DMS53 treated with DMSO at 0.1 percent for 48 hours (cell line): ENCODE measurements around the gene ABLIM3.
"Not testable (repeated sequence)": the region's sequence is repeated elsewhere in the genome, so short reads cannot be mapped to it uniquely, and the experiment has no call there.

Experiments used
- DNase-seq: peaks from one replicate; lab custom pipeline; 2025; ENCODE audit not compliant: unreplicated experiment; lab: John Stamatoyannopoulos, UW

The ABLIM3 gene

GRCh38 chr5:149185067-149185466 lies 43.8 kb downstream of the ABLIM3 start:
- DNase-seq, result no peak

- DNase-seq, result no peak
Measured at GRCh38 chr5:149186506-149186905, 45.2 kb downstream of the ABLIM3 start.

- not testable (repeated sequence) for DNase-seq
Measured at GRCh38 chr5:149187617-149188016, 46.3 kb downstream of the ABLIM3 start.

DNA sequence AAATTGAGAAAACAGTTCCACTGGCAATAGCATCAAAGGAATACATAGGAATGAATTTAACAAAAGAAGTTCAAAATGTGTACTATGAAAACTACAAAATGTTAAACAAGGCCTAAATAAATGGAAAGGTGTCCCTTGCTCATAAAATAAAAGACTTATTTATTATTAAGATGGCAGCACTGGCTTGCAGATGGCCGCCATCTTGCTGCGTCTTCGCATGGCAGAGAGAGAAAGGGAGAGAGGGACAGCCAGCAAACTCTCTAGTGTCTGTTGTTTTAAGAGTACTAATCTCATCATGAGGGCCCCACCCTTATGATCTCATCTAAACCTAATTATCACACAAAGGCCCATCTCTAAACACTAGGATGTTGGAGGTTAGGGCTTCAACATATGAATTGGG lies 47.1 kb downstream of the ABLIM3 start:
- DNase-seq, result no peak

GRCh38 chr5:149195337-149195887 lies 54.1 kb downstream of the ABLIM3 start:
- DNase-seq, result no peak

DNA sequence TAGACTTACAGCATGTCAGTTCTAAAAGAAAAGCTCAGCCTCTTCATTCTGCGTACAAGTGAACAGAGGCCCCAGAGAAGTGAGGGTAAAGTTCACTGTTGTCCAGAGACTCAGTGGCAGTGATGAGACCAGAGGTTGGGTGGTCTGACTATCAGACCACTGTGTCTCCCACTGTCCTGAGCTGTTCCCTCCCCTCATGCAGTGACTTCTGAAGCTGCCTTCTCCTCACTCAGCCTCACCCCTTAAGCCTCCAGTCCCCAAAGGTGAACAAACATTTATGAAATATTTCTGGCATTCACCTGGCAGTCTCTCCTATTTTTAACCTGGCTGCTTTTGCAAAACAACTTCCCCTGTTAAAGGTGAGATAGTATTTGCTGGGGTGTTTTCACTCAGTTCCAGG lies 54.7 kb downstream of the ABLIM3 start:
- no peak for DNase-seq

DNA sequence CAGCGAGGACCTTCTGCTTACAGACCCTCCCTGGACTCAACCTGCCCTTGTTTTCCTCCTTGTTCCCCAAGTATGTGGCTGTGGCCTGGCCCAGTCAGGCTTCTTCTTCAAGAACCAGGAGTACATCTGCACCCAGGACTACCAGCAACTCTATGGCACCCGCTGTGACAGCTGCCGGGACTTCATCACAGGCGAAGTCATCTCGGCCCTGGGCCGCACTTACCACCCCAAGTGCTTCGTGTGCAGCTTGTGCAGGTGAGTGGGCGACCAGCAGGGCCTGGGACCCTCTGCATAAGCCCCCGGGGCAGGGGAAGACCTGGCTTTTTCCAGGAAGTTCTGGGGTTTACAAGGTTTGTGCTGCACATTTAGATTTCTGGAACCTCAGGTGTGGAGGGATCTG lies 56.9 kb downstream of the ABLIM3 start:
- DNase-seq, result no peak

DNA sequence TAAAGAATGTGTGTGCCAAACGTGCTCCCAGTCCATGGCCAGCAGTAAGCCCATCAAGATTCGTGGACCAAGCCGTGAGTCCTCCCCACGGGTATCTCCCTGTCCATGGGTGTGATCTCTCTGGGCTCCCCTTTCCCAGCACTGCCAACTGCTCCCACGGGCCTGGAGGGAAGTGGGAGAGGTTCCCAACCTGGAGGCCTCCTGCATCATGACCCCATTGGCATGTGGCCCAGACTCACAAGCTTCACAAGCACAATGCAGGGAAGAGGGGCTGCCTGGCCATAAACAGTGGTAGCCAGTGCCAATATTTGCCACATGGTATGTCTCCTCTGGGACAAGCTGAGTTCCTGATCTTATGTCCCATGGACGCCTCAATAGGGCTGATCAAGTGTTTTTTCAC lies 59.1 kb downstream of the ABLIM3 start:
- no peak for DNase-seq

DNA sequence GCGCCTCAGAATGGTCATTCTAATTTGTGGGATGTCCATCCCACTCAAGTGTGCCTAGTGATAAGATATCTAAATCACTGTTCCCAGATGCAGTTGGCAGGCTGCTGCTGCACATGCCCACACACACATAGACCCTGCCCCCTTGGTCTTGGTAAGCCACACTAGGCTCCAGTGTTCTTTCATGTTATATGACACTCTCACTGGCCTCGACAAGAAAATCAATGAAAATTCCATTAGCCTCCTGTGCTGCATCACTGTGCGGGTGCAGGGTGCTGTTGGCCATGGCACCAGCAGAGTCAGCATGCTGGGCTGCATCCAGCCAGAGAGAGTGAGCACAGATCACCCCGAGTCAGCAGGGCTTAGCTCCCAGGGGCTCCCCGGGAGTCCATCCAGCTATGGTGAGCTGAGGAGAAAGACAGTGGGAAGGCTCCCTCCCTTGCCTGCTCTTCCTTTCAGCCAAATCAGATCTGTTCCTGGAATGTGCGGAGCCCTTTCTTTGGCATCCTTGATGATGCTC lies 59.9 kb downstream of the ABLIM3 start:
- DNase-seq, result no peak

GRCh38 chr5:149202910-149203451 lies 61.7 kb downstream of the ABLIM3 start:
- no peak for DNase-seq

DNA sequence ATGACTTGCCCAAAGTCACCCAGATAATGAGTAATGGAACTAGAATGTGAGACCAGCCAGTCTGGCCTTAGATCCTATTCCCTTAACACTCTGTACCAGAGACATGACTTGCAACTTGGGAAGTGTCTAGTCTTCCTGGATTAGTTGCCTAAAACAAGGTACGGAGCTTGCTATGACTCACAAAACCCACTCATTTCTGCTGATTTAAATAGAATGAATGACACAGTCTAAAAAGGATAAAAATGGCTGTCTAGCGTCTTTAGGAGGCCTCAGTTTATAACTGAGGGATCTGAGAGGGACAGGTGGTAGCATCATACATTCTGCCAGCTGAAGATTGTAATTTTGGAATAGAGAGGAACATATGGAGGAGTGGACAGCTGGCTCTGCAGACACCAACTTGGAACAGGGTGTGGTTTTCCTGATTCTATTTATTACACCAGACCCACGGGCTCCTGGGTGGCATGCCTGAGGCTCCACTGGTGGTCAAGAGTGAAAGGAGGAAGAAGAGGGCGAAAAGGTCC lies 62.7 kb downstream of the ABLIM3 start:
- no peak for DNase-seq

- DNase-seq, result no peak
Measured at GRCh38 chr5:149205625-149206523, 64.6 kb downstream of the ABLIM3 start.

DNA sequence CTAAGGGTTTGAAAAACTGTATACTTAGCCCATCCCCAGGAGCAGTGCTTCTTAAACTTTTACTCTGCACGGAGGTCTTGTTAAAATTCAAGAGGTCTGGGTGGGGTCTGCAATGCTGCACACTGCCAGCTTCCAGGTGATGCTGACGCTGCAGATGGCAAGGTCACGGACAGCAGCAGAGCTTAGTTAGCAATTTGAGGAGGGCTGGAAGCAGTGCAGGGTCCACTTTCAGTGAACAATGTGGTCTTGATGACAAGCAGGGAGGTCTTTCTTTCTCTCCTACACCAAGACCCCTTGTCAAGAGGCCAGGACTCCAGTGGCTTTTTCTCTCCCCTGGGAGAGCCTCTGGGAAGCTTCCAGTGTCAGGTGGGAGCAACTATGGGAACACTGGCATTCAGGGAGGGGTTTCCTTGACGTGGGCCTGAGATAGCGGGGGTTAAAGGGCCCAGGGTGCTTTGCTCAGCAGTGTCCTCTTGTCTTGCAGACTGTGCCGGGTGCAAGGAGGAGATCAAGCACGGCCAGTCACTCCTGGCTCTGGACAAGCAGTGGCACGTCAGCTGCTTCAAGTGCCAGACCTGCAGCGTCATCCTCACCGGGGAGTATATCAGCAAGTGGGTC lies 65.3 kb downstream of the ABLIM3 start:
- no peak for DNase-seq

DNA sequence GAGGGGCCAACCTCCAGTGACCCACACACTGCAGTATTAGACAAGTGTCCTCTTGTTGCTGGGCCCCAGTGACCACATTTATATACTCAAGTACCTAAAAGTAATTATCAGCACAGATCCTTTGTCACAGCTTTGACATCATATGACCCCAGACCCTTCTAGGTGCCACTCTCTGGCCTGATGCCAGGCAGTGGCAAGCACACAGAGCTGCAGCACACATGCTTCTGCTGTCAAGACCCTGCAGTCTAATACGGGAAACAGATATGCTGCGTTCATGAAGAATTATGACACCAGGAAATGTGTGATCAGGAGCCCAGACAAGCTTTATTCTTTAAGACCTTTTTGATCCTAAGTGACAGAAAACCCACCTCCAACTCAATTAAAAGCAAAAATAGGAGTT lies 66.5 kb downstream of the ABLIM3 start:
- no peak for DNase-seq

DNA sequence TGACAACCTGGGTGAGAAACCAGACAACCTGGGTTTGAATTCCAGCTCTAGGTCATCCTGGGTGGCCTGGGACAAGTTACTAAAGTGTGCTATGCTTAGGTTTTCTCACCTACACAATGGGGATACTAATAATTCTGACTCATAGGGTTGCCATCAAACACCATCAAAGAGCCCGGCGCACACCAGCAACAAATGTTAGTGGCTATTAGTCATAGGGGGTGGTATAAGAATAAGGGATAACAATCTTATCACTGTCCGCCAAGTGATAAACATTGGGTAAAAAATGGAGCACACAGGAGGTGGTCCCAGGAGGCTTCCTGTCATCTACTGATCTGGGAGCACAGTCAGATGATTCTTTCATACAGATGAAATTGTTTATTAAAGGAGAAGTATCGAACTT lies 68.9 kb downstream of the ABLIM3 start:
- no peak for DNase-seq

- DNase-seq, result no peak
Measured at GRCh38 chr5:149210968-149211490, 69.7 kb downstream of the ABLIM3 start.

DNA sequence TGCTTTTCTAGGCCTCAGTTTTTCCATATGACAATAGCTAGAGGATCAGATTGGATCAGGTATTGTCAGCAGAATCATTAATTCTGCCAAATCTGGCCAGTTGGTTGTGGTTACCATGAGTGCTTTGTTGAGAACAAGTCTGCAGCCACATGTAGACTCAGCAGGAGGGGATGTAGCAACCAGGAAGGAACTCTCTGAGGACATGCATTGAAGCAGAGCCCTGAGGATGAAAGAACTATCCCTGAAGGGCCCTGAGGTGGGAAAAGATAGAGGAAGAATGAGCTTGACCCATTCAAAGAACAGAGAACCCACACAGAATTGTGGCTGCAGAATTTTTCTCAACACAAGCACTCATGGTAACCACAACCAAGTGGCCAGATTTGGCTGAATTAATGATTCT lies 70.3 kb downstream of the ABLIM3 start:
- DNase-seq, result no peak

DNA sequence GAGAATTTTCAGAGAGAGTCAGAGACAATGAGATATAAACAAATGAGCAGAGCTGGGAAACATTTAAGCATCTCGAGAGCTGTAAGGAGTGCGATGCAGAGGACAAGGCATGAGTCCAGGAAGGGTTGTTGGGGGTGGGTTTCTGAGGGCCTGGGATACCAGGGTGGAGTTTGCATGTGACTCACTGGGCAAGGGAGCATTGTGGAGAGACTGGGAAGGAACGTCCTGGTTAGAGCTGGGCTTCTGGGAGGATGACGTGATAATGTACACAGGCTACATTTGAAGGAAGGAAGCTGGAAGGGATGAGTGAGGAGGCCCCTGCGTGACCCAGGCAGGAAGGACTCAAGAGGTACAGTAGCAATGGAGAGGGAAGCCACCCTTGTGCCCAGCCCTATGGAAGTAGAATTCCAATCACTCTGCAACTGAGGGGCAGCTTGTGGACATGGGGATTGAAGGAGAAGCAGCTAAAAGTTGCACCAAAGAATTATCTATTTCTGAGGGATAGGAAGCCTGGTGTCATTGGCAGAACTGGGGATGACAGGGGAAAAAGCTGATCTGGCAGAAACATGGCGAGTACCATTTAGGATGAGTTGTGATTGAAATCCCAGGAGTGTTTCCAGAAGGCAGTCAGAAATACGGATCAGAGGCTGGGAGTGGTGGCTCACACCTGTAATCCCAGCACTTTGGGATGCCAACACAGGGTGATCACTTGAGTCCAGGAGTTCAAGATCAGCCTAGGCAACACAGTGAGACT lies 71.1 kb downstream of the ABLIM3 start:
- DNase-seq, result no peak

DNA sequence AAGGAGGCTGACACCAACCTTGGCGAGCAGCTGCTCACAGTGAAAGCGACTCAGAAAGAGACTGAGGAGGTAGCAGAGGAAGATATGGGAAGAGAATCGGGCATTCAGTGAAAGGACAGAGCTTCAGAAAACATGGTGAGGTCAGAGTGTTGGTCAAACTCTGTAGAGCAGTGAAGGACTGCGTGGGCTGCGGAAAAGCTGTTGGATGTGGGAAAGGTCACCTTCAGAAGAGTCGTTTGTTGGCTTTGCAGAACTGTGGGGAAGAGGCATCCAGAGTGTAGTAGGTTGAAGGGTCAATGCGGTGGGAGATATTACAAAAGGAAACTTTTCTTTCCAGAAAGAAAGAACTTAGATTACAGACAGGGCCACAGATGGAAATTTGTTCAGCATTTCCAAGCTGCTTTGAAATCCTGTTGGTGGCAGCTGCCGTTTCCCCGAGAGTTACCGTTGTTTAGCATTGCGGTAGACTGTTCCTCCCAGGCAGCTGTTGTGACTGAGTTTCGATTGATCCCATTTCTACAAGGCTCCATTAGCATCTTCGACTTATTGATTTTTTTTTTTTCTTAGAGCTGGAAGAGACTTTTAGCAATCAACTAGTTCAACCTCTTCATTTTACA lies 72.1 kb downstream of the ABLIM3 start:
- no peak for DNase-seq

- DNase-seq, result no peak
Measured at GRCh38 chr5:149215478-149216090, 74.3 kb downstream of the ABLIM3 start.
